HG03558 (cell line): ENCODE data around the gene GABRA5.

Experiments
- ATAC-seq: cut with Tn5 transposase; IDR thresholded peaks from one replicate; pipeline ENCODE4 v1.9.1; 2021; ENCODE audit warnings: moderate number of reproducible peaks; ENCODE audit not compliant: unreplicated experiment; ENCODE audit errors: extremely low read depth

Gene GABRA5

GRCh38 chr15:26901041-26901440 is 34.2 kb downstream of the GABRA5 start:
- no peak for ATAC-seq

GRCh38 chr15:26910715-26911114 is 43.9 kb downstream of the GABRA5 start:
- ATAC-seq = no peak

GRCh38 chr15:26921433-26921832 is 54.6 kb downstream of the GABRA5 start:
- ATAC-seq = no peak

GRCh38 chr15:26926081-26926480 is 59.2 kb downstream of the GABRA5 start:
- ATAC-seq = no peak

GRCh38 chr15:26928051-26928450 is 61.2 kb downstream of the GABRA5 start:
- ATAC-seq = no peak

- no peak for ATAC-seq
Observed at GRCh38 chr15:26929588-26929987, 62.7 kb downstream of the GABRA5 start.

GRCh38 chr15:26934848-26935247 is 68.0 kb downstream of the GABRA5 start:
- ATAC-seq = no peak

- no peak for ATAC-seq
Observed at GRCh38 chr15:26935322-26935721, 68.5 kb downstream of the GABRA5 start.

GRCh38 chr15:26936502-26936901 is 69.6 kb downstream of the GABRA5 start:
- no peak for ATAC-seq

- no peak for ATAC-seq
Observed at GRCh38 chr15:26937134-26937533, 70.3 kb downstream of the GABRA5 start.

GRCh38 chr15:26939398-26939797 is 72.5 kb downstream of the GABRA5 start:
- ATAC-seq = no peak

- no peak for ATAC-seq
Observed at GRCh38 chr15:26941489-26941888, 74.6 kb downstream of the GABRA5 start.

- ATAC-seq = no peak
Observed at GRCh38 chr15:26943866-26944265, 77.0 kb downstream of the GABRA5 start.

- no peak for ATAC-seq
Observed at GRCh38 chr15:26945046-26945445, 78.2 kb downstream of the GABRA5 start.

- ATAC-seq = no peak
Observed at GRCh38 chr15:26950001-26950400, 83.1 kb downstream of the GABRA5 start.

- no peak for ATAC-seq
Observed at GRCh38 chr15:26954403-26954802, 87.5 kb downstream of the GABRA5 start.

GRCh38 chr15:26967719-26968269 is 100.9 kb downstream of the GABRA5 start:
- ATAC-seq = no peak

- ATAC-seq = no peak
Observed at GRCh38 chr15:26968806-26969205, 101.9 kb downstream of the GABRA5 start.

GRCh38 chr15:26970712-26971210 is 103.9 kb downstream of the GABRA5 start, which contains the start of gene GABRG3:
Gene GABRG3 (plus strand): TSS chr15:26971181.
- no peak for ATAC-seq

- no peak for ATAC-seq
Observed at GRCh38 chr15:26971271-26972018, 104.6 kb downstream of the GABRA5 start.

GRCh38 chr15:26972636-26973035 is 105.8 kb downstream of the GABRA5 start:
- no peak for ATAC-seq
